ENCODE measurements around the gene IFNG-AS1.

IFNG-AS1 gene

GRCh38 chr12:67989184-67989920 is at the start of gene IFNG-AS1:
Gene IFNG-AS1, plus strand, starts transcription at chr12:67989447.
- H3K4me3 ChIP-seq (ENCODE audit: low read depth, low read length): no peak within 1 kb of the TSS

- no peak overlapping the region for H3K4me3 ChIP-seq (ENCODE audit: low read depth, low read length)
Observed at GRCh38 chr12:67939611-67940010, 49.6 kb upstream of the IFNG-AS1 start.

GRCh38 chr12:67940780-67941243 is 48.4 kb upstream of the IFNG-AS1 start:
- no peak overlapping the region for H3K4me3 ChIP-seq (ENCODE audit: low read depth, low read length)

GRCh38 chr12:67942724-67943123 is 46.5 kb upstream of the IFNG-AS1 start:
- no peak overlapping the region for H3K4me3 ChIP-seq (ENCODE audit: low read depth, low read length)

GRCh38 chr12:67943141-67943892 is 45.9 kb upstream of the IFNG-AS1 start:
- no peak overlapping the region for H3K4me3 ChIP-seq (ENCODE audit: low read depth, low read length)

GRCh38 chr12:67944093-67944492 is 45.2 kb upstream of the IFNG-AS1 start:
- no peak overlapping the region for H3K4me3 ChIP-seq (ENCODE audit: low read depth, low read length)

- no peak overlapping the region for H3K4me3 ChIP-seq (ENCODE audit: low read depth, low read length)
Observed at GRCh38 chr12:67952787-67953186, 36.5 kb upstream of the IFNG-AS1 start.

GRCh38 chr12:67957383-67957782 is 31.9 kb upstream of the IFNG-AS1 start:
- no peak overlapping the region for H3K4me3 ChIP-seq (ENCODE audit: low read depth, low read length)

- H3K4me3 ChIP-seq (ENCODE audit: low read depth, low read length): no peak overlapping the region
Observed at GRCh38 chr12:67958187-67958586, 31.1 kb upstream of the IFNG-AS1 start.

- no peak overlapping the region for H3K4me3 ChIP-seq (ENCODE audit: low read depth, low read length)
Observed at GRCh38 chr12:67964456-67964855, 24.8 kb upstream of the IFNG-AS1 start.

- no peak overlapping the region for H3K4me3 ChIP-seq (ENCODE audit: low read depth, low read length)
Observed at GRCh38 chr12:67966560-67966959, 22.7 kb upstream of the IFNG-AS1 start.

- H3K4me3 ChIP-seq (ENCODE audit: low read depth, low read length): no peak overlapping the region
Observed at GRCh38 chr12:67968321-67968720, 20.9 kb upstream of the IFNG-AS1 start.

- no peak overlapping the region for H3K4me3 ChIP-seq (ENCODE audit: low read depth, low read length)
Observed at GRCh38 chr12:67968725-67969124, 20.5 kb upstream of the IFNG-AS1 start.

GRCh38 chr12:67969134-67969802 is 20.0 kb upstream of the IFNG-AS1 start:
- no peak overlapping the region for H3K4me3 ChIP-seq (ENCODE audit: low read depth, low read length)

- no peak overlapping the region for H3K4me3 ChIP-seq (ENCODE audit: low read depth, low read length)
Observed at GRCh38 chr12:67977668-67978067, 11.6 kb upstream of the IFNG-AS1 start.

- no peak overlapping the region for H3K4me3 ChIP-seq (ENCODE audit: low read depth, low read length)
Observed at GRCh38 chr12:67980391-67980790, 8.9 kb upstream of the IFNG-AS1 start.

GRCh38 chr12:67981287-67982162 is 7.7 kb upstream of the IFNG-AS1 start:
- no peak overlapping the region for H3K4me3 ChIP-seq (ENCODE audit: low read depth, low read length)

- no peak overlapping the region for H3K4me3 ChIP-seq (ENCODE audit: low read depth, low read length)
Observed at GRCh38 chr12:67982164-67982563, 7.1 kb upstream of the IFNG-AS1 start.

GRCh38 chr12:67986632-67987031 is 2.6 kb upstream of the IFNG-AS1 start:
- no peak overlapping the region for H3K4me3 ChIP-seq (ENCODE audit: low read depth, low read length)

GRCh38 chr12:67988601-67989021 is 636 bp upstream of the IFNG-AS1 start:
- H3K4me3 ChIP-seq (ENCODE audit: low read depth, low read length): no peak overlapping the region

- H3K4me3 ChIP-seq (ENCODE audit: low read depth, low read length): no peak overlapping the region
Observed at GRCh38 chr12:67991158-67991557, 1.9 kb downstream of the IFNG-AS1 start.
